HG03097 (cell line): ENCODE data around the gene MYO9B.
"Not testable (repeated sequence)": the region's sequence is repeated elsewhere in the genome, so short reads cannot be mapped to it uniquely, and the experiment has no call there.

ENCODE experiments used
- ATAC-seq: cut with Tn5 transposase; IDR thresholded peaks from one replicate; pipeline ENCODE4 v1.9.1; 2021; ENCODE audit not compliant: unreplicated experiment, low FRiP score

MYO9B gene

DNA sequence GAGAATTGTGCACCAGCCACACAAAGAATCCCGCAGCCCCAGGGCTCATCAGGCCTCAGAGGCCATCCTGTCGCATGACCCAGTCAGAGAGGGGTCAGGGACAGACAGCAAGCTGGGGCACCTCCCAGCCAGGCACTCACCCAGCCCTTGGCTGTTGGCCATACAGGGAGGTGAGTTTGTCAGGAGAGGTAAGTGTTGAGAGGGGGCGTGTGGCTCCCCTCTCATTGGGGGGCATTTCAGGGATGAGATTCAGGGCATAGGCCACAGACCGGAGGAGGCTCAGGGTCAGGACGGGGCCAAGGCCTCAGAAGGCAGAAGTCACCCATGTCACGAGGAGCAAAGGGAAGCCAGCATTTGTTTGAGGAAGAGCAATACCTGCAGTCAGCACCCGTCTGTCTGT is 37.1 kb downstream of the MYO9B start:
- no peak for ATAC-seq

DNA sequence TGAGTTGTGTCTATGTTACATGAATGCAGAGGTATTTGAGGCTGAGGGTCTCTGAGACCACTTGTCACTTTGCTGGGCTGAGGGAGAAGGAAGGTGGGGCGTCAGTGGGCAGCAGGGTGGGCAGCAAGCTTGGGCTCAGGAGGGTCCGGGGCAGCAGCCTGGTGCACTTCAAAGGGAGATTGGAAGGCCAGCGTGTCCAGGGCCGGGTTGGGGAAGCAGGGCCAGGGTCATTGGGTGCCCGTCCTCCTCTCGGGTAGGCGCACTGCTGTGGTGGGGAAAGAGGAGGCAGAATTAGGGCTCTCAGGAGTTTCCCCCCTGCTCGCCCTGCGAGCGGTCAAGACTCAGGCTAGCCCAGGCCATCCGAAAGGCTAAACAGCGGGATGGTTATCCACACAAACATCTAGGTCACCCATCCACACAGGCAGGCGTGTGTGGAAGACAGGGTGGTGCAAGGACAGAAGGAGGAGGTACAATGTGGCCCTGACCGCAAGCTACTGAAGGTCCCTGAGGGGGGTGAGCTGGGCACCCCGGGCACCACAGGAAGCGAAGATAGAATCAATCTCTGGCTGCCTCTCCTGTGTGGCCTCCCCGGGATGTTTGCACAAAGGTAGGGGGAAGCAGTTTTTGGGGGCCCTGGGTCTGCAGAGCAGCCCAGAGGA is 37.7 kb downstream of the MYO9B start:
- ATAC-seq = no peak

DNA sequence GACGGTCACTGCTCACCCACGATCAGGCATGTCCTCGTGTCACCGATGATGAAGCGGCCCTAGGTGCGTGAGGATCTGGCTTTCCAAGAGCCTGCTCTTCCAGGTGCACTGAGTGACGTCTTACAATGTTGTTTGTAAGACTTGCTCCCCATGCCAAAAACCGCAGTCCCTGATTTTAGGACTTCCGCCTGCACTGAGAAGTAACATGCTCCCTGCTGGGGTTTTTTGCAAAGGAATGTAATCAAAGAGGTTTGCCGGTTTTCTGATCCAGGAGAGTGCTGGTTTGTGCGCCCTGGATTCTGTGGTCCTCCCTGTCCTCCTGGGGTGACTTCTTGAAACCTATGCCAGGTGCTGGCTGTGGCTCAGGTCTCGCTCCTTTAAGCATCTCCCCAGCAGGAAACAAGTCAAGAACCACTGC is 38.8 kb downstream of the MYO9B start:
- ATAC-seq = no peak

DNA sequence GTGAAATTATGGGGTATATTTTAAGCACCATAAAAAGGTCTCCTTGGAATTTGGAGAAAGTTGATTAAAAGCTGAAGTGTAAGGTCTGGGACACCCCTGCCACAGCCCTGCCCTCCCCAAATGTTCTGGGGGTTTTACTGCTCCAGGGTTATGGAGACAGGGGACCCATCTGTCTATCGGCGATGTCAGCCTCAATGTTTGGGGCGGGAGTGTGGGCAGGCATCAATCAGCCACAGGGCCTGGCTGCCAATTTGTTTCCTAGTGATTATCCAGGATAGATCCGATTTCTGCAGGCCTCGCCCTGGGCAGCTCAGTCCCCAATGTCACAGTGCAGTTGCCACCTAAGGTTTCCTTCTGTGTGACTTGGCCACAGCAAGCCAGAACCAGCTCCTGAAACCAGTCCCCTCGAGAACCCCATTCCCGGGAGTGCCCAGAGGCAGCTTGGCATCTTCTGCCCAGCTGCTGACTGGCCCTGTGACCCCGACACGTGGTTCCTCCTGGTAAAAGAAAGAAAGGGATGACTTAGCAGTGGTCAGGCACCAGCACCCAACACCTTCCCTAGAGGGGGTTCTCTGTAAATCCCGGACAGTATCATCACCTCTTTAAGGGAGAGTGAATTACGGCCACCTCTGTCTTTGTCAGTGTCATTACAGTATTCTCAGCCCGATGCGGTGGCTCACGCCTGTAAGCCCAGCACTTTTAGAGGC is 41.6 kb downstream of the MYO9B start:
- no peak for ATAC-seq

DNA sequence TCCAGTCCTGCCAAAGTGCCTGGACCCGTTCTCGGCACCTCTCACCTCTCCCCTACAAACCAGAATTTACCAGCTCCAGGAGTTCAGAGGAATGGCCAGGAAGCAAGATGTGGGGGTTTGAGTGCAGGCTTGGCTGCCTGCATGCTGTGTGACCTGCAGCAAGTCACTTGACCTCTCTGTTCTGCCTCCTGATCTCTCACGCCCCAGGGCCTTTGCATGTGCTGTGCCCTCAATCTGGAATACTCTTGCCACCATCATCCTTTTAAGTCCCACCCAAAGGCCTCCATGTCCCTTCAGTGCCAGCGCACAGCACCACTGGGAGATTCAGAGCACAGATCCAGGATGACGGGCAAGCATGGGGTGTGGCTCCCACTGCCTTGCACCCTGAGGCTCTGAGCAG is 43.4 kb downstream of the MYO9B start:
- no peak for ATAC-seq

DNA sequence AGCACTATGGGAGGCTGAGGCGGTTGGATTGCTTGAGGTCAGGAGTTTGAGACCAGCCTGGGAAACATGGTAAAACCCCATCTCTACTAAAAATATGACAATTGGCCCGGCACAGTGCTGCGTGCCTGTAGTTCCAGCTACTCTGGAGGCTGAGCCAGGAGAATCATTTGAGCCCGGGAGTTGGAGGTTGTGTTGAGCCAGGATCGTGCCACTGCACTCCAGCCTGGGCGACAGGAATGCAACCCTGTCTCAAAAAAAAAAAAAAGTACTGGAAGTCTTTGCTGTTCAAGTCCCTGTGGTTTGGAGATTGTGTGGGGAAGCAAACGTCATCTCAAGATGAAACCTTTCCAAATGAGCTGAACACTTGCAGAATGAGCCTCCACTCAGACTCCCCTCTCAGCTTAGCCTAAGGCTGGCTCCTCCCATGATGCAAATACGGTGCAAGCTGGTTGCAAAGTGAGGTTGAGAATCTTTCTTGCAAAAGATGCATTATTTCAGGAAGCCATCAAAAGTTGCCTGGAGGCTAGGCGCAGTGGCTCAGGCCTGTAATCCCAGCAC is 46.2 kb downstream of the MYO9B start:
- no peak for ATAC-seq

DNA sequence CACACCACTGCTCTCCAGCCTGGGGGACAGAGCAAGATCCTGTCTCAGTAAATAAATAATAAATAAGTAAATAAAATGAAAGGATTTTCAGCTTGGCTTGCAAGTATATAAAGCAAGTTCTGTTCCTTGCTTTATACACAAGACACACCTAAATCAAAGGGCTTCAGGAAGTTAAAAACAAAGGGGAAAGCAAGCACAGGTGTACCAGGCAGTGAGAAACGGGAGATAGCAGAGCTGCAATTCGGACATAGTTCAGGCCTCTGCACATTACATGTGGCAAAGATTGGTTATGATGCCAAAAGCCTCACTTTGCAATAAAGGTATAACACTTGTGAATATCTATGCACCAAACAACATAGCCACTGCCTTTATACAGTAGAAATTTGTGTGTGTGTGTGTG is 47.5 kb downstream of the MYO9B start:
- no peak for ATAC-seq

DNA sequence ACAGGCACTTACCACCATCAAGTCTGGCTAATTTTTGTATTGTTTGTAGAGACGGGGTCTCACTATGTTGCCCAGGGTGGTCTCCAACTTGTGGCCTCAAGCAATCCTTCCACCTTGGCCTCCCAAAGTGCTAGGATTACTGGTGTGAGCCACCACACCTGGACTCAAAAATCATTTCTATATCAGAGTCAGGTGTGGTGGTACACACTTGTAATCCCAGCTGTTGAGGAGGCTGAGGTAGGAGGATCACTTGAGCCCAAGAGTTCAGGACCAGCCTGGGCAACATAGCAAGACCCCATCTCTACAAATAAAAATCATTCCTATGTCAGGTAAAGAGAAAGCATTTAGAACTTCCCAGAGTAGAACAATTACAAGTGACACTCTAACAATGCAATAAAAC is 48.4 kb downstream of the MYO9B start:
- ATAC-seq = no peak

DNA sequence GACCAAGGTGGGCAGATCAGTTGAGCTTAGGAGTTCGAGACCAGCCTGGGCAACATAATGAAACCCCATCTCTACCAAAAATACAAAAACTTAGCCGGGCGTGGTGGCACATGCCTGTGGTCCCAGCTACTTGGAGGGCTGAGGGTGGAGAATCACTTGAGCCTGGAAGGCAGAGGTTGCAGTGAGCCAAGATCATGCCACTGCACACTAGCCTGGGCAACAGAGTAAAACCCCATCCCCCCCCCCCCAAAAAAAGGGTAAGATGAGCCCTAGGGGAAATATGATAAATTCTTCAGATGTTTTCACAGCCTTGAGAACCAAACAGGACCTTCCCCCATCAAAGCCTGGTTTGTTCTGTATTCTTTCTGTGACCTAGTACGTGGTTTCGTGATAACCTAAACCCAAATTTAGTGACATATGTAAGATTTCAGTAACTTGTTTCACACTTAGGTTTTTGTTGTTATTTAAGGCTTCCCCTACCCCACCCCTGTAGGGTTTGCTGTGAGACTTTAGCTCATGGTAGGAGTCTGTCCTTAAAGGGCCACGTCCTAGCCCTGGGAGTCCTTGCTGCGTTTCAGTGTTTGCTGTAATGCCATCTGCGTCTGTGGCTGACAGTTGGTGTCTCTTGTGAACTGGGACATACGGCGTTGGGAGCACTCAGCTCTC is 49.6 kb downstream of the MYO9B start:
- ATAC-seq = peak; percentile 47

DNA sequence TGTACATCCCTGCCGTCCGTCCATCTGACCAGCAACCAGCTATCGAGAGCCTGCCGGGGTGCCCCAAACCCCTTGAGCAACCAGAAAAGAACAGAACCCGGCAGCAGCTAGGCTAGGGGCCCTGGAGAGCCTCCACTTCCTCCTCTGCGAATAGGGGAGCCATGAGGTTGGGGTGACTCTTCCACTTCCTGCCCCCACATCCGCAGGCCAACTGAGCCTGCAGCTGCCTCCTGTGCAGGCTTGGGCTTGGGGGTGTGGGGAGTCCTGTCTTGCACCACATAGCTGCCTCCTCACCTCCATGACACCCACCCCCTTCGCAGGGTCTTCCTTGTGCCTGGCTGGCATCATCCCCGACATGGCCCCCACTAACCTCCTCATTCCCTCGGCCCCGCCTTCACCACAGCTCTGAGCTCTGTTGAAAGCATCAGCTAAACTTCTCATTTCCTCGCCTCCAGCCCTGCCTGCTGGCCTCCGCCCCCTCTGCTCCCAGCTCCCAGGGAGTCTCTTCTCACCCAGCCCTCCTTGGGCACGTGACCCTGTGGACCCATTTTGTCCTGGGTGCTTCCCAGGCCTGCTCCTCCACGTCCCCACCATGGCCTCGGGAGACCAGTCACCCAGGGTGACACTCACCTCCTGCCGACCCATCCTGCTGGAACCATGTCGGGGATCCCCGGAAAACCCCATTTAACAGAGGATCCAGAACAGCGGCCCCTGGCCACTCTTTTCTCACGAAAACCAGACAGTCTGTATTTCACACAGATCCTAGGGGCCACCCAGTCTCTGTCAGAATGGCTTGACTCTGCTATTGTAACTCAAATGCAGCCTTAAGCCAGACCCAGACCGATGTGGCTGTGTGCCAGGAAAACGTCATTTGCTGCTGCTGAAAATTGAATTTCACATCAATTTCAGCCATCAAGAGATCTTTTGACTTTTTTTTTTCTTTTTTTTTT is 50.4 kb downstream of the MYO9B start:
- peak; percentile 46 for ATAC-seq

DNA sequence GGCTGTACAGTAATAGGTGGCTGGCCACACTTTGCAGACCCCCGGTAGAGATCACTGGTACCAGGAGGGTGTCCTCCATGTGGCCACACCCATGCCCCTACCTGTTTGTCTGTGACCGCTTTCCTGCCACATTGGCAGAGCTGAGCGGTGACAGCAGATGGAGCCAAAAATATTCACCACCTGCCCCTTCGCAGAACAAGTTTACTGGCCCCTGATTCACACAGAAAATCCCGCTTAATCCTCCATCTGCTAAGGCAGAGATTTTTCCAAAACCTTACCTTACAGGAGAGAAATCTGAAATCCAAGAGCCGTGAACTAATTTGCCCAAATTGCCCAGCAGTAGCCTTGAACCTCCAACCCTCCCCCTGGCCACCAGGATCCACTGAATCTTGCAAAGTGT is 52.1 kb downstream of the MYO9B start:
- ATAC-seq = no peak

DNA sequence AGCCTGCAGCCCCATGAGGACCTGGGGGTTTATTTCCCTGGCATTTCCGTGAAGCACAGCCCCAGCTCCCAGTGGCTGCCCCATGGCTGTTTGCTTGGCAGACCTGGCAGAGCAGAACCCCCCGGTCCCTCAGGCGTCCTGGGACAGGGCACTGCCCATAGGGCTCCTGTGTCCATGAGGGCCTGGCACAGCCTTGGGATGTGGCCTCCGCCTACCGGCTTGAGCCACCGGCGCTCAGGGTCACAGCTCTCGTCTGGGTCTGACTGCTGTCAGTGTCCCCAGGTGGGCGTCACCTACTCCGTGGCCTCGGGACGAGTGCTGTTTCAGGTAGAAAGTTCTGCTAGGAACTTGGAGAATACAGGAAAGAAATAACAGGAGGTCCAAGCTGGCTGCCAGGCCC is 52.8 kb downstream of the MYO9B start:
- no peak for ATAC-seq

DNA sequence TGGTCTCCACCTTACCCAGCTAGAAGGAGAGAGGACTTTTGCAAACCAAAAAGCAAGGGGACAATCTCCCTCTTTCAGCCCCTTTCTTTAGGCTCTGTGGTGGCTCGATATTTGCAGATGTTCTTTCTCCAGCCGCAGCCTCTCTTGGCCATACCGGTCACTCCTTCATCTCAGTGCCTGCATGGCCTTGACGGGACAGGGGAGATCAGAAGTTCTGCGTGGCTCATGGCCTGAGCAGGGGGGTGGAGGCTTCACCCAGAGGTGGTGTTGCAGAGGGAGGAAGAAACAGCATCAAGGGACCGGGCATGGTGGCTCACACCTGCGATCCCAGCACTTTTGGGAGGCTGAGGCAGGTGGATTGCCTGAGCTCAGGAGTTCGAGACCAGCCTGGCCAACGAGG is 53.2 kb downstream of the MYO9B start:
- ATAC-seq = no peak

DNA sequence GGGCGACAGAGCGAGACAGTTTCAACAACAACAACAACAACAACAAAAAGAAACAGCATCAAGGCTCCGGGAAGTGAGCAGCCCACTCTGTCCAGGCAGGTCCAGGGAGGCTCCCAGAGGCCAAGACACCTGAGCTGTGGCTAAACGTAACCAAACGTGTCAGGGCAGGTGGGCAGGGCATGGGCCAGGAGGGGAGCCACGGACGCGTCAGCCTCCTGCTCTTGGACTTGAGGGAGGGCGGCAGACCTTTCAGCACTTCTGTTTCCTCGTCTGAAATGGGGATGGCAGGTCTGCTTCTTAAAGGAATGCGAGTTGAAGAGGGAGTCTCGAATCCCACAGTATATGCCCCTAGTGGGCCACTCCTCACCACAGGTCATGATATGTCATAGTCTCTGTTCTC is 53.8 kb downstream of the MYO9B start:
- ATAC-seq = no peak

DNA sequence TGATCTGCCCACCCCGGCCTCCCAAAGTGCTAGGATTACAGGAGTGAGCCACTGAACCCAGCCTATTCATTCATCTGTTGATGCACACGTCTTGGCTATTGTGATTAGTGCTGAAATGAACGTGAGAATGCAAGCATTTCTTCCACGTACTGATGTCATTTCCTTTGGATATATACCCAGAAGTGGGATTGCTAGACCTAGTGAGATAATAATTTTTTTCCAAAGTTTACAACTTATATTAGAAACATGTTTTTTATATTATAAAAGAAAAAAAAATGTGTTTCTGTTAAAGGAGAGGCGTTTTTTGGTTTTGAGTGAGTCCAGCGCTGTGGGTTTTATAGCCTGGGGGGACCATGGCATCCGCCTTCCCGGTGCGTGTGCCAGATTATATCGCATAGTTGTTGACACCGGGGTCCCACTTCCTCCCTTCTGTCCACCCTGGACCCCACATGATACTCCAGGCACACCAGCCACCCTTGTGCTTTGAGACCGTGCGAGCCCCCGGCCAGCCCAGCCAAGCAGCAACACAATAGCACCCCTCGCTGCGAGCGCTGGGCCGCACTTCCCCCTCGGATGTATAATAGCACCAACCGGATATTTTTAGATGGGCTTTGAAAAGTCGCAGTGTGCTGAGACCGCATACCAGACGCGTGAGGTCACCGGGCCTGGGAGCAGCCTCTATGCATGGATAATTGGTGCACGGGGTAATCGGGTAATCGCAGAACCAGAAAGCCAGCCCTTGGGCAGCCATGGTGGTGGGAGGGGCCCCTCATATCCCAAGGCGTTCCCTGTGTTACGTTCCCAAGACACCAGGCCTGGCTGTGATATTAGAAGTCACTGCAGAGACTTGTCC is 59.6 kb downstream of the MYO9B start:
- ATAC-seq = peak; percentile 48

DNA sequence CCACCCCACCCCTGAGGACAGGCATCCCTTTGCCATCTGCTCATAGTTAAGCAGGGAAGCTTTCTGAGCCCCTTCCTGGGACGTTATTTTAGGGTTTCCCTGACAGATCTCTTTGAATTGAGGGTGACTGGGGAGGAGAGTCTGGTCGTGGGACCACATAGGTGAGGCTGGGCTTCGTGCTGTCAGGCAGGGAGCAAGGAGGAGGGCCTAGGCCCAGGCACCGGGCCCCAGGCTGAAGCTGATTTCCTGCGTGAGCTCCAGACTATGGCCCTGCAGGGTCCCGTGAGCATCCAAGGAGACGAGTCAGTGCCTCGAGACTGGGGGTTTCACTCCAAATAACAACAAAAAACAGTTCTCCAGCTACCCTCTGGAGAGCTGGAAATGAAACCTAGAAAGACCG is 60.4 kb downstream of the MYO9B start:
- ATAC-seq = no peak

DNA sequence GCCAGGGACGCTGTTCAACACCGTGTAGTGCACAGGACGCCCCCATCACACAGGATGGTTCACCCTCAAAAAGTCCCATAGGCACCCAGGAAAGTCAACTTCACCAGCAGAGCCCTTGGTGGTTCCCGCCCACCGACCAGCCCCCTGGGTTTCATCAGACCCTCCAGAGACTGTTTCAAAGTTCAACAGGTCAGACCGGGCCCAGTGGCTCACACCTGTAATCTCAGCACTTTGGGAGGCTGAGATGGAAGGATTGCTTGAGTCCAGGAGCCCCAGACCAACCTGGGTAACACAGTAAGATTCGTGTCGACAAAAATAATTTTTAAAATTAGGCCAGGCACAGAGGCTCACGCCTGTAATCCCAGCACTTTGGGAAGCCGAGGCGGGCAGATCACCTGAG is 61.0 kb downstream of the MYO9B start:
- no peak for ATAC-seq

DNA sequence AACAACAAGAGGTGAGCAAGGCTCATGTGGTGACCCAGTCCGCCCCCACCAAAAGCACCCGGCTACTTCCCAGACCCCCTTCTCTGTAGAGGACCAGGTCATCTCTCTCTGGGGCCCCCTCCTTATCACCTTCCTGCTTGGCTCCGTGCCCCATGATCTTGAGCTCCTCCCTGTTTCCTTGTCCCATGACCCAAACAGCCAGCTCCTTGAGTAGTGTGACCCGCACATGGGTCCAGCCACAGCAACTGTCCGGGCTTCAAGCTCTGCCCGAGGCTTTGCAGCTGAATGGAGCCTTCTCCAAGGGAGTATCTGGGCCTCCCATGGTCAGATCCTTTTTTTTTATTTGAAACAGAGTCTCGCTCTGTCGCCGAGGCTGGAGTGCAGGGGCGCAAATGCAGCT is 61.8 kb downstream of the MYO9B start:
- no peak for ATAC-seq

DNA sequence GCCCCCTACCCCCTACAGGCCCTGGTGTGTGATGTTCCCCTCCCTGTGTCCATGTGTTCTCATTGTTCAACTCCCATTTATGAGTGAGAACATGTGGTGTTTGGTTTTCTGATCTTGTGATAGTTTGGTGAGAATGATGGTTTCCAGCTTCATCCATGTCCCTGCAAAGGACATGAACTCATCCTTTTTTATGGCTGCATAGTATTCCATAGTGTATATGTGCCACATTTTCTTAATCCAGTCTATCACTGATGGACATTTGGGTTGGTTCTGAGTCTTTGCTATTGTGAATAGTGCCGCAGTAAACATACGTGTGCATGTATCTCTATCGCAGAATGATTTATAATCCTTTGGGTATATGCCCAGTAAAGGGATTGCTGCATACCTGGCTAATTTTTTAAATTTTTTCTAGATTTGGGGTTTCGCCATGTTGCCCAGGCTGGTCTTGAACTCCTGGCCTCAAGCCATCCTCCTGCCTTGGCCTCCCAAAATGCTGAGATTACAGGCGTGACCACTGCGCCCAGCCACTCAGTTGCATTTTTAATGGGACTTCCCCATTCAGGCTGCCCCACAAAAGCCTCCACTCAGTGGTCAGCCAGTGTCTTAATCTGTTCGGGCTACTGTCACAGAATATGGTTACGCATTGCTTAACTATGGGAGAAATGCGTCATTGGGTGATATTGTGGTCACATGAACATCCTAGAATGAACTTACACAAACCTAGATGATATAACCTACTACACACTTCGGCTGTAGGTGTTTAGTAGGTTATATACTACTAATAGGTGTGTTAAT is 62.7 kb downstream of the MYO9B start:
- ATAC-seq = not testable (repeated sequence)
